AG04450 (cell line): ENCODE results near the gene FRAT2. TPM values are rescaled to one million over a fixed set of nuclear protein-coding genes. Genes with fewer than 3 reads are reported as not detected.

Experiments
- CTCF ChIA-PET: fragments of 300-600, 350-600 bp; formaldehyde crosslinking; extraction: SDS; loops from one replicate; lab custom pipeline; 2022; ENCODE audit warnings: antibody characterized with exemption, inconsistent platforms; lab: Charles Lee
- POLR2A ChIA-PET: fragments of 350-600 bp; formaldehyde crosslinking; extraction: SDS; loops from one replicate; lab custom pipeline; 2021; ENCODE audit warnings: antibody characterized with exemption, inconsistent platforms; lab: Yijun Ruan, JAX
- DNase-seq: peaks from one replicate; pipeline ENCODE4 v3.0.0-alpha.2; 2011; ENCODE audit warnings: low read depth, low spot score
- H3K27ac ChIP-seq: one replicate; pipeline ENCODE4 v1.5.1; 2012; ENCODE audit warnings: low read depth, low read length, control low read depth
- H3K27me3 ChIP-seq: one replicate; pipeline ENCODE4 v1.6.0; 2012; ENCODE audit warnings: low read length; ENCODE audit not compliant: control insufficient read depth, insufficient read depth
- H3K4me3 ChIP-seq: 2 replicates; pipeline ENCODE4 v1.5.1; 2011; ENCODE audit warnings: mild to moderate bottlenecking, low read depth, low read length, control low read depth
- H3K9me3 ChIP-seq: 2 replicates; pipeline ENCODE4 v1.5.1; 2012; ENCODE audit warnings: low read length; ENCODE audit not compliant: control insufficient read depth, insufficient read depth
- CTCF ChIP-seq: IDR thresholded peaks from 2 replicates; pipeline ENCODE4 v1.5.1; 2011; ENCODE audit warnings: low read depth, low read length, control low read depth, inconsistent platforms
- polyA plus RNA-seq: library from polyadenylated mRNA; depleted of rRNA; stranded (reverse); fragments of >200 nt; gene quantifications from 2 replicates; pipeline ENCODE4 v1.2.3, GENCODE V29; 2011

Gene FRAT2
- polyA plus RNA-seq, 1 experiment: 2.6 TPM

- CTCF ChIA-PET: interaction anchor here (1.6 to 2.7 kb wide), 3 partner anchors 11 to 52 kb away, joined by 5 to 15 read pairs (median 13); partner anchors contain the start of gene FRAT1
- no peak for TF ChIP-seq CTCF
- H3K9me3 ChIP-seq: no peaks in the 10 kb centered on the region
- DNase-seq: no peak
- H3K27ac ChIP-seq: no peak overlapping the region
- POLR2A ChIA-PET: no interaction called here
- no peaks in the 10 kb centered on the region for H3K27me3 ChIP-seq
- H3K4me3 ChIP-seq: no peak overlapping the region
Observed at GRCh38 chr10:97329766-97330165, 4.8 kb downstream of the FRAT2 start.

GRCh38 chr10:97328646-97329453 lies 5.7 kb downstream of the FRAT2 start:
- TF ChIP-seq CTCF: no peak
- no peak for DNase-seq
- no peak overlapping the region for H3K4me3 ChIP-seq
- no peak overlapping the region for H3K27ac ChIP-seq
- ChIA-PET POLR2A (interaction anchor here (1.0 kb wide), 1 partner anchor 9 kb away, joined by 4 read pairs; no protein-coding TSS in a partner anchor), CTCF (interaction anchor here (2.7 kb wide), 1 partner anchor 50 kb away, joined by 15 read pairs; no protein-coding TSS in a partner anchor)
- no peaks in the 10 kb centered on the region for H3K9me3 ChIP-seq
- no peaks in the 10 kb centered on the region for H3K27me3 ChIP-seq

GRCh38 chr10:97327348-97328294 lies 6.9 kb downstream of the FRAT2 start:
- Histone ChIP-seq H3K4me3 (no peak overlapping the region), H3K27ac (no peak overlapping the region), H3K9me3 (no peaks in the 10 kb centered on the region), H3K27me3 (no peaks in the 10 kb centered on the region)
- CTCF ChIA-PET: interaction anchor here (2.7 kb wide), 1 partner anchor 49 kb away, joined by 15 read pairs; no protein-coding TSS in a partner anchor
- no peak for TF ChIP-seq CTCF
- no peak for DNase-seq
- POLR2A ChIA-PET: interaction anchor here (1.0 kb wide), 1 partner anchor 7 kb away, joined by 4 read pairs; no protein-coding TSS in a partner anchor

GRCh38 chr10:97325754-97326153 lies 8.8 kb downstream of the FRAT2 start:
- CTCF ChIA-PET: no interaction called here
- H3K27me3 ChIP-seq: peaks cover 4% of the 10 kb centered on the region
- H3K9me3 ChIP-seq: no peaks in the 10 kb centered on the region
- TF ChIP-seq CTCF: no peak
- DNase-seq: no peak
- no peak overlapping the region for H3K4me3 ChIP-seq
- POLR2A ChIA-PET: no interaction called here
- no peak overlapping the region for H3K27ac ChIP-seq
